H1 (cell line): ENCODE measurements around the gene ZNF91. TPM values are rescaled to one million over a fixed set of nuclear protein-coding genes. Genes with fewer than 3 reads are reported as not detected.

Experiments used
- CTCF ChIA-PET: fragments of 300-600 bp; sonication (Branson Sonifier 250); formaldehyde crosslinking; loops from one replicate; lab custom pipeline; 2021; ENCODE audit not compliant: partially characterized antibody; lab: Charles Lee
- POLR2A ChIA-PET: fragments of 300-600 bp; sonication (Branson Sonifier 250); formaldehyde crosslinking; loops from one replicate; lab custom pipeline; 2021; ENCODE audit warnings: inconsistent platforms; ENCODE audit not compliant: partially characterized antibody; lab: Charles Lee
- DNase-seq, 2 experiments: peaks; one replicate each; pipeline versions ENCODE4 v3.0.0 to v3.0.0-alpha.2; 2010 to 2022; ENCODE audit warnings: low spot score in 2 of 2, low read depth in 1 of 2, mixed read lengths in 1 of 2
- FAIRE-seq: peaks from 2 replicates; lab custom pipeline; 2011; peaks lifted over from hg19 to GRCh38; lab: Jason Lieb, UNC
- H2AFZ ChIP-seq: 2 replicates; pipeline ENCODE4 v1.8.1; 2012; ENCODE audit warnings: low read length, inconsistent platforms
- H2AK5ac ChIP-seq: 2 replicates; pipeline ENCODE4 v1.6.1; 2013; ENCODE audit warnings: low read depth, low read length
- H2BK120ac ChIP-seq: replicated peaks from 2 replicates; pipeline ENCODE3; 2013; ENCODE audit warnings: low read depth, low read length, inconsistent platforms
- H2BK12ac ChIP-seq: 2 replicates; pipeline ENCODE4 v1.6.1; 2013; ENCODE audit warnings: low read depth, low read length
- H2BK15ac ChIP-seq: 2 replicates; pipeline ENCODE4 v1.6.1; 2013; ENCODE audit warnings: low read length
- H2BK20ac ChIP-seq: 2 replicates; pipeline ENCODE4 v1.6.1; 2013; ENCODE audit warnings: low read length
- H2BK5ac ChIP-seq: 2 replicates; pipeline ENCODE4 v1.6.1; 2013; ENCODE audit warnings: low read depth, low read length
- H3K14ac ChIP-seq: 2 replicates; pipeline ENCODE4 v1.6.1; 2013; ENCODE audit warnings: inconsistent platforms; ENCODE audit not compliant: insufficient read length
- H3K18ac ChIP-seq: 2 replicates; pipeline ENCODE4 v1.6.1; 2013; ENCODE audit warnings: low read length; ENCODE audit errors: extremely low read depth
- H3K23ac ChIP-seq: 2 replicates; pipeline ENCODE4 v1.6.1; 2013; ENCODE audit warnings: inconsistent platforms; ENCODE audit not compliant: insufficient read length
- H3K23me2 ChIP-seq: 2 replicates; pipeline ENCODE4 v1.6.1; 2013; ENCODE audit warnings: low read depth, low read length
- H3K27ac ChIP-seq: 2 replicates; pipeline ENCODE4 v1.6.1; 2011; ENCODE audit warnings: low read depth, low read length, inconsistent platforms
- H3K27me3 ChIP-seq, 4 experiments: replicated peaks in 1 of 4; 1 replicate in 1 of 4; 2 replicates in 3 of 4; pipeline versions ENCODE4 v1.6.1 to v1.8.1; 2011 to 2013; ENCODE audit warnings: low read length in 3 of 4, mild to moderate bottlenecking in 3 of 4, inconsistent platforms in 2 of 4, mixed read lengths in 2 of 4, moderate library complexity in 1 of 4; ENCODE audit not compliant: control insufficient read depth in 3 of 4, insufficient read depth in 3 of 4; ENCODE audit errors: extremely low read depth in 1 of 4
- H3K36me3 ChIP-seq, 4 experiments: 2 replicates each; pipeline versions ENCODE4 v1.6.1 to v1.8.1; 2011 to 2013; ENCODE audit warnings: mild to moderate bottlenecking in 4 of 4, low read length in 3 of 4, moderate library complexity in 2 of 4, control low read depth in 1 of 4, inconsistent platforms in 1 of 4; ENCODE audit not compliant: insufficient read depth in 4 of 4, control insufficient read depth in 2 of 4
- H3K4ac ChIP-seq: replicated peaks from 2 replicates; pipeline ENCODE3; 2013; ENCODE audit warnings: low read length, low read depth, mixed read lengths, inconsistent platforms; ENCODE audit not compliant: insufficient read length
- H3K4me1 ChIP-seq, 4 experiments: replicated peaks in 1 of 4; 1 replicate in 1 of 4; 2 replicates in 3 of 4; pipeline versions ENCODE4 v1.6.1 to v1.8.1; 2011 to 2013; ENCODE audit warnings: low read length in 3 of 4, inconsistent platforms in 2 of 4, mixed read lengths in 1 of 4; ENCODE audit not compliant: insufficient read depth in 4 of 4, control insufficient read depth in 3 of 4
- H3K4me2 ChIP-seq, 2 experiments: 2 replicates each; pipeline versions ENCODE4 v1.6.1 to v1.8.1; 2011 to 2013; ENCODE audit warnings: low read depth in 2 of 2, low read length in 2 of 2, control low read depth in 1 of 2, inconsistent platforms in 1 of 2, mild to moderate bottlenecking in 1 of 2; ENCODE audit not compliant: insufficient read depth in 1 of 2
- H3K4me3 ChIP-seq, 4 experiments: fragments of 200-600, 300-600 bp in 1 of 4; sonication (generic), shearing (Covaris generic), sonication (Bioruptor Twin) in 1 of 4; 2 replicates each; pipeline versions ENCODE4 v1.5.1 to v1.8.1; 2011 to 2016; ENCODE audit warnings: low read length in 4 of 4, low read depth in 3 of 4, control low read depth in 2 of 4, inconsistent platforms in 2 of 4, mild to moderate bottlenecking in 2 of 4, mixed read lengths in 1 of 4, moderate library complexity in 1 of 4; ENCODE audit not compliant: insufficient read depth in 2 of 4; ENCODE audit errors: extremely low read depth in 1 of 4
- H3K56ac ChIP-seq: replicated peaks from 2 replicates; pipeline ENCODE3; 2013; ENCODE audit warnings: low read depth, mild to moderate bottlenecking, mixed read lengths, low read length, inconsistent platforms; ENCODE audit not compliant: insufficient read length
- H3K79me1 ChIP-seq: 2 replicates; pipeline ENCODE4 v1.6.1; 2013; ENCODE audit warnings: low read depth, low read length, control low read depth
- H3K79me2 ChIP-seq, 2 experiments: 2 replicates each; pipeline versions ENCODE4 v1.6.1 to v1.8.1; 2012 to 2013; ENCODE audit warnings: low read length in 2 of 2, mild to moderate bottlenecking in 2 of 2, inconsistent platforms in 1 of 2; ENCODE audit not compliant: insufficient read depth in 2 of 2, control insufficient read depth in 1 of 2
- H3K9ac ChIP-seq, 4 experiments: replicated peaks in 1 of 4; 1 replicate in 1 of 4; 2 replicates in 3 of 4; pipeline versions ENCODE4 v1.6.1 to v1.8.1; 2011 to 2013; ENCODE audit warnings: low read depth in 3 of 4, low read length in 3 of 4, control low read depth in 2 of 4, mild to moderate bottlenecking in 2 of 4, moderate library complexity in 2 of 4, inconsistent platforms in 1 of 4; ENCODE audit errors: extremely low read depth in 1 of 4
- H3K9me3 ChIP-seq, 2 experiments: 2 replicates each; pipeline versions ENCODE4 v1.6.1 to v1.8.1; 2012 to 2013; ENCODE audit warnings: mild to moderate bottlenecking in 2 of 2, moderate library complexity in 2 of 2, control low read depth in 1 of 2, inconsistent platforms in 1 of 2, low read depth in 1 of 2, low read length in 1 of 2, mixed read lengths in 1 of 2; ENCODE audit not compliant: insufficient read depth in 2 of 2
- H4K20me1 ChIP-seq, 2 experiments: replicated peaks in 1 of 2; 2 replicates each; pipeline versions ENCODE3 to v1.8.1; 2011 to 2013; ENCODE audit warnings: inconsistent platforms in 2 of 2, low read length in 2 of 2, mild to moderate bottlenecking in 1 of 2; ENCODE audit not compliant: insufficient read depth in 2 of 2, control insufficient read depth in 1 of 2
- H4K5ac ChIP-seq: 2 replicates; pipeline ENCODE4 v1.6.1; 2013; ENCODE audit warnings: low read length, low read depth, mixed read lengths, inconsistent platforms; ENCODE audit not compliant: insufficient read length
- H4K8ac ChIP-seq: 2 replicates; pipeline ENCODE4 v1.8.0; 2013; ENCODE audit warnings: mild to moderate bottlenecking, moderate library complexity, low read length, inconsistent platforms; ENCODE audit not compliant: insufficient read depth; ENCODE audit errors: extremely low read depth
- H4K91ac ChIP-seq: replicated peaks from 2 replicates; pipeline ENCODE3; 2013; ENCODE audit warnings: low read length, mixed read lengths, inconsistent platforms; ENCODE audit not compliant: insufficient read length
- GTF2F1 ChIP-seq: IDR thresholded peaks from 2 replicates; pipeline ENCODE4 v1.6.1; 2012; ENCODE audit warnings: low read depth, low read length, improper control_type of control experiment, borderline replicate concordance
- HDAC2 ChIP-seq, 2 experiments: fragments of 300-600 bp in 1 of 2; sonication (generic) in 1 of 2; IDR thresholded peaks; 2 replicates each; pipeline ENCODE4 v1.6.1; 2011 to 2012; ENCODE audit warnings: low read depth in 2 of 2, low read length in 2 of 2, mild to moderate bottlenecking in 2 of 2, moderate library complexity in 2 of 2, borderline replicate concordance in 1 of 2, inconsistent platforms in 1 of 2
- JUN ChIP-seq: IDR thresholded peaks from 2 replicates; pipeline ENCODE4 v1.6.1; 2011; ENCODE audit warnings: low read depth, mild to moderate bottlenecking, improper control_type of control experiment, low read length
- KDM4A ChIP-seq: IDR thresholded peaks from one replicate; pipeline ENCODE4 v1.7.1; 2012; ENCODE audit warnings: low read depth, mild to moderate bottlenecking, moderate library complexity, low read length, inconsistent platforms; ENCODE audit not compliant: severe bottlenecking
- PHF8 ChIP-seq: fragments of 200-600 bp; sonication (generic); conservative IDR thresholded peaks from 2 replicates; pipeline ENCODE4 v1.7.1; 2012; ENCODE audit warnings: low read depth, mild to moderate bottlenecking, inconsistent platforms, low read length, moderate library complexity
- RAD21 ChIP-seq, 2 experiments: IDR thresholded peaks in 1 of 2; conservative IDR thresholded peaks in 1 of 2; 2 replicates each; pipeline ENCODE4 v1.6.1; 2011; ENCODE audit warnings: low read depth in 2 of 2, low read length in 2 of 2, improper control_type of control experiment in 1 of 2, inconsistent platforms in 1 of 2, mild to moderate bottlenecking in 1 of 2, moderate library complexity in 1 of 2
- SIRT6 ChIP-seq: IDR thresholded peaks from one replicate; pipeline ENCODE4 v1.7.1; 2012; ENCODE audit warnings: low read length, inconsistent platforms
- SUZ12 ChIP-seq: fragments of 200-600 bp; sonication (generic); IDR thresholded peaks from 2 replicates; pipeline ENCODE4 v1.6.1; 2012; ENCODE audit warnings: mild to moderate bottlenecking, inconsistent platforms, low read length, moderate library complexity, mixed read lengths
- ZNF274 ChIP-seq: IDR thresholded peaks from 2 replicates; pipeline ENCODE4 v1.7.0; 2012; ENCODE audit warnings: low read length, borderline replicate concordance; ENCODE audit errors: extremely low read depth
- WGBS, 2 experiments: shearing (Covaris generic) in 1 of 2; methylation state at CpG; one replicate each; pipeline versions ENCODE4 v1.1.6 to v1.1.7; 2013 to 2015; ENCODE audit warnings: low lambda C conversion rate in 2 of 2, mixed read lengths in 2 of 2, inconsistent platforms in 1 of 2, low coverage in 1 of 2, missing lambda C conversion rate in 1 of 2; ENCODE audit not compliant: insufficient replicate concordance in 2 of 2, insufficient coverage in 1 of 2, insufficient read length in 1 of 2; ENCODE audit errors: extremely low coverage in 1 of 2, missing lambda C conversion rate in 1 of 2; 5-methylcytosine and 5-hydroxymethylcytosine counted together
- polyA plus RNA-seq, 7 experiments: library from polyadenylated mRNA; depleted of rRNA in 3 of 7; stranded (reverse) in 5 of 7; unstranded in 2 of 7; fragments of >200 nt in 5 of 7; fragments of 200-250 nt in 2 of 7; gene quantifications; 1 replicate in 5 of 7; 2 replicates in 1 of 7; 4 replicates in 1 of 7; pipeline versions ENCODE4 v1.2.1 to v1.2.3, GENCODE V29; 2011 to 2013; ENCODE audit warnings: missing spikeins in 2 of 7, mixed read lengths in 2 of 7
- total RNA-seq: library from RNA; stranded (reverse); fragmentation: NEBNext Ultra II Directional; extraction: Animal tissue kit (Norgen Biotek cat#: 25700); gene quantifications from 2 replicates; pipeline ENCODE4 v1.2.1, GENCODE V29; 2021

Gene ZNF91
- total and polyA plus RNA-seq, 2 of the 8 experiments (the other 6 are each of a cell fraction or from before 2014, with no cell fraction given): 16.5 to 35.1 TPM

- Histone ChIP-seq H4K5ac (no peak overlapping the region), H3K14ac (no peak overlapping the region), H3K79me2 (peaks cover 0 to 3% of the 10 kb centered on the region in 2 experiments; a peak in 2 of 4 replicates), H3K56ac (no peak overlapping the region), H4K91ac (no peak overlapping the region), H3K27ac (no peak overlapping the region), H3K4me3 (no peak overlapping the region), H3K27me3 (no peaks in the 10 kb centered on the region), H3K9me3 (no peaks in the 10 kb centered on the region), H2BK15ac (no peak overlapping the region), H3K4ac (no peak overlapping the region), H3K23ac (no peak overlapping the region), H2AFZ (no peak overlapping the region), H3K36me3 (peaks cover 8 to 50% (median 40%) of the 10 kb centered on the region in 4 experiments), H4K20me1 (peaks cover 0 to 3% of the 10 kb centered on the region in 2 experiments), H3K23me2 (no peaks in the 10 kb centered on the region), H2AK5ac (no peak overlapping the region), H2BK20ac (no peak overlapping the region), H3K18ac (no peak overlapping the region), H2BK5ac (no peak overlapping the region), H3K9ac (no peak overlapping the region), H2BK120ac (no peak overlapping the region), H3K4me1 (no peaks in the 10 kb centered on the region), H4K8ac (no peak overlapping the region), H3K79me1 (no peaks in the 10 kb centered on the region), H3K4me2 (no peak overlapping the region), H2BK12ac (no peak overlapping the region)
- TF ChIP-seq JUN (no peak), HDAC2 (IDR thresholded peaks at IDR 0.05; ENCODE audit: borderline replicate concordance in 1 of 2, low read depth in 2 of 2, low read length in 2 of 2) (no peak), KDM4A (no peak), SIRT6 (no peak), RAD21 (IDR thresholded peaks at IDR 0.05 in 1 of 2, conservative IDR thresholded peaks at IDR 0.05 in 1 of 2; ENCODE audit: low read depth in 2 of 2, low read length in 2 of 2) (no peak), SUZ12 (no peak), GTF2F1 (no peak), ZNF274 (no peak), PHF8 (no peak)
- ChIA-PET CTCF (no interaction called here), POLR2A (no interaction called here)
- DNase-seq (no peak), FAIRE-seq (no peak)
- WGBS, 2 experiments: 85% methylated on average over 3 of the region's 3 CpGs; no CpG with 5 or more reads in 1 of the 2 experiments
These were observed 4.2 kb upstream of the ZNF91 start for GRCh38 chr19:23399443-23399842.
